HepG2 (cell line): Measurements from ENCODE around the gene RHOC. TPM values are rescaled to one million over a fixed set of nuclear protein-coding genes. Genes with fewer than 3 reads are reported as not detected.

Experiments used
- ATAC-seq: fragments of 200-7000 bp; cut with Tn5 transposase; 3 replicates; pipeline ENCODE4 v1.9.1; 2020; ENCODE audit warnings: mild to moderate bottlenecking, moderate library complexity
- BruUV-seq: library from RNA; stranded (reverse); fragments of 400-500 nt; replicated peaks from 2 replicates; lab custom pipeline; 2021; lab: Mats Ljungman, UMichigan
- CTCF ChIA-PET: fragments of 300-600 bp; formaldehyde crosslinking; extraction: SDS; loops from one replicate; lab custom pipeline; 2021; ENCODE audit warnings: low total read pairs, inconsistent platforms, low intra/inter-chr PET ratio; lab: Yijun Ruan, JAX
- POLR2A ChIA-PET: fragments of 350-600 bp; sonication (Branson Sonifier 250); formaldehyde crosslinking; loops from one replicate; lab custom pipeline; 2020; ENCODE audit warnings: antibody characterized with exemption, inconsistent platforms; lab: Yijun Ruan, JAX
- DNase-seq: peaks from one replicate; pipeline ENCODE4 v3.0.0-alpha.2; 2015; ENCODE audit warnings: low spot score
- FAIRE-seq: peaks from 3 replicates; lab custom pipeline; 2011; peaks lifted over from hg19 to GRCh38; lab: Jason Lieb, UNC
- H2AFZ ChIP-seq: one replicate; pipeline ENCODE4 v1.6.1; 2011; ENCODE audit warnings: low read length, inconsistent platforms
- H3K27ac ChIP-seq: fragments of 300-600 bp; 3 replicates; pipeline ENCODE4 v1.8.0; 2011; ENCODE audit warnings: mixed run types, mild to moderate bottlenecking, mixed read lengths, low read length, inconsistent platforms; ENCODE audit not compliant: insufficient read depth; ENCODE audit errors: extremely low read length
- H3K27me3 ChIP-seq, 2 experiments: fragments of 200-600 bp in 1 of 2; 2 replicates in 1 of 2; 3 replicates in 1 of 2; pipeline versions ENCODE4 v1.6.0 to v1.8.0; 2011; ENCODE audit warnings: low read length in 2 of 2, mild to moderate bottlenecking in 2 of 2, moderate library complexity in 2 of 2, inconsistent platforms in 1 of 2; ENCODE audit not compliant: insufficient read depth in 2 of 2, control insufficient read depth in 1 of 2
- H3K36me3 ChIP-seq, 2 experiments: fragments of 200-600 bp in 1 of 2; replicated peaks in 1 of 2; 2 replicates in 1 of 2; 3 replicates in 1 of 2; pipeline versions ENCODE4 v1.5.1 to v1.8.0; 2011; ENCODE audit warnings: low read length in 2 of 2, inconsistent platforms in 1 of 2; ENCODE audit not compliant: insufficient read depth in 2 of 2, control insufficient read depth in 1 of 2
- H3K4me1 ChIP-seq: 2 replicates; pipeline ENCODE4 v1.5.1; 2012; ENCODE audit warnings: low read length, inconsistent platforms; ENCODE audit not compliant: insufficient read depth
- H3K4me2 ChIP-seq: 2 replicates; pipeline ENCODE4 v1.6.0; 2011; ENCODE audit warnings: low read depth, low read length, inconsistent platforms
- H3K4me3 ChIP-seq, 3 experiments: fragments of 200-600 bp in 1 of 3; sonication (generic), shearing (Covaris generic) in 1 of 3; replicated peaks in 1 of 3; 2 replicates each; pipeline ENCODE4 v1.5.1; 2011 to 2016; ENCODE audit warnings: low read length in 3 of 3, inconsistent platforms in 2 of 3, low read depth in 2 of 3, mild to moderate bottlenecking in 2 of 3, control low read depth in 1 of 3, mixed read lengths in 1 of 3; ENCODE audit not compliant: insufficient read depth in 1 of 3
- H3K79me2 ChIP-seq: one replicate; pipeline ENCODE4 v1.6.1; 2011; ENCODE audit warnings: low read length, inconsistent platforms; ENCODE audit not compliant: insufficient read depth
- H3K9ac ChIP-seq: 2 replicates; pipeline ENCODE4 v1.6.0; 2011; ENCODE audit warnings: mild to moderate bottlenecking, low read depth, low read length, inconsistent platforms; ENCODE audit not compliant: insufficient read depth
- H3K9me3 ChIP-seq: 2 replicates; pipeline ENCODE4 v1.5.1; 2012; ENCODE audit warnings: mild to moderate bottlenecking, low read length
- H4K20me1 ChIP-seq: 2 replicates; pipeline ENCODE4 v1.6.0; 2011; ENCODE audit warnings: inconsistent platforms, mild to moderate bottlenecking, low read length, moderate library complexity; ENCODE audit not compliant: insufficient read depth
- GMEB1 ChIP-seq: sonication (generic); formaldehyde crosslinking; IDR thresholded peaks from 2 replicates; pipeline ENCODE4 v1.5.1; 2020; ENCODE audit warnings: missing genetic modification reagents, mild to moderate bottlenecking, borderline replicate concordance
- NFYC ChIP-seq: IDR thresholded peaks from 2 replicates; pipeline ENCODE4 v1.6.1; 2016; ENCODE audit warnings: missing genetic modification reagents, missing compliant biosample characterization
- TERF1 ChIP-seq: sonication (generic); formaldehyde crosslinking; IDR thresholded peaks from 2 replicates; pipeline ENCODE4 v1.8.0; 2022; ENCODE audit warnings: mild to moderate bottlenecking, missing genetic modification reagents, moderate library complexity
- TMF1 ChIP-seq: sonication (generic); formaldehyde crosslinking; IDR thresholded peaks from 2 replicates; pipeline ENCODE4 v1.8.1; 2022; ENCODE audit warnings: low read depth, missing genetic modification reagents
- whole genome bisulfite sequencing: methylation state at CpG from one replicate; pipeline ENCODE4 v1.1.6; 2017; ENCODE audit warnings: low lambda C conversion rate; 5-methylcytosine and 5-hydroxymethylcytosine counted together
- in situ Hi-C: cut with HindIII; loops from 2 replicates; pipeline ENCODE4 v1.10.0; 2017; ENCODE audit warnings: low pct_unique_long_range_greater_than_20kb; ENCODE audit not compliant: extremely low pct_ligation_motif_present
- intact Hi-C: fragments of 100-400 bp; cut with micrococcal nuclease; formaldehyde crosslinking; loops from one replicate; pipeline ENCODE4 v1.10.0; 2022; ENCODE audit not compliant: unreplicated experiment
- polyA plus RNA-seq, 8 experiments: library from polyadenylated mRNA; depleted of rRNA in 3 of 8; stranded (reverse) in 7 of 8; unstranded in 1 of 8; fragments of >200 nt; fragmentation: Illumina TruSeq in 4 of 8; extraction: Trizol in 4 of 8; gene quantifications; 2 replicates each; pipeline versions ENCODE4 v1.2.1 to v1.2.3, GENCODE V29; 2011 to 2016; ENCODE audit warnings: low read depth in 4 of 8, missing spikeins in 1 of 8, mixed read lengths in 1 of 8; ENCODE audit not compliant: insufficient read depth in 1 of 8
- total RNA-seq, 5 experiments: library from RNA; depleted of rRNA; stranded (reverse); fragments of >200 nt; fragmentation: Illumina TruSeq; extraction: Trizol; gene quantifications; 2 replicates each; pipeline ENCODE4 v1.2.3, GENCODE V29; 2016; ENCODE audit warnings: low read depth in 1 of 5

The RHOC gene
- total and polyA plus RNA-seq, 2 of the 13 experiments (the other 11 are each of a cell fraction or from before 2014, with no cell fraction given) = 64.3 to 182 TPM

- TF ChIP-seq GMEB1 (no peak), TMF1 (no peak), TERF1 (CRISPR knock-in tag) (no peak)
Measured at GRCh38 chr1:112713466-112714312, 6.8 kb upstream of the RHOC start (continued).

GRCh38 chr1:112712701-112713128 is 5.8 kb upstream of the RHOC start:
- in situ Hi-C loops = loop anchor here (25.0 kb wide), 1 partner anchor 325 kb away; no protein-coding TSS in a partner anchor
- H3K4me3 ChIP-seq = no peak overlapping the region
- TF ChIP-seq NFYC (CRISPR knock-in tag) = no peak
- TF ChIP-seq, all 625 proteins: peak for 0
- Histone ChIP-seq H3K27me3 (peaks cover 11 to 67% of the 10 kb centered on the region in 2 experiments), H2AFZ (no peak overlapping the region), H3K36me3 (no peaks in the 10 kb centered on the region), H3K27ac (no peak overlapping the region), H4K20me1 (peaks cover 5% of the 10 kb centered on the region; the same call in 1 of the 2 replicates), H3K79me2 (no peaks in the 10 kb centered on the region), H3K9ac (no peak overlapping the region), H3K4me1 (peaks cover 37% of the 10 kb centered on the region), H3K4me2 (no peak overlapping the region), H3K9me3 (no peaks in the 10 kb centered on the region)
- DNase-seq (no peak), ATAC-seq (no peak), FAIRE-seq (no peak)
- intact Hi-C loops = no loop called here
- CTCF ChIA-PET = no interaction called here
- BruUV-seq = no TSS peak
- WGBS = 44% methylated on average over 9 of the region's 9 CpGs
- POLR2A ChIA-PET = interaction anchor here (0.7 kb wide), 1 partner anchor 318 kb away, joined by 3 read pairs; no protein-coding TSS in a partner anchor
